Measurements from ENCODE around the gene LRRC18. TPM values are rescaled to one million over a fixed set of nuclear protein-coding genes. Genes with fewer than 3 reads are reported as not detected.

Gene LRRC18
- total RNA-seq, 1 donor from 2014 or later: not detected

DNA sequence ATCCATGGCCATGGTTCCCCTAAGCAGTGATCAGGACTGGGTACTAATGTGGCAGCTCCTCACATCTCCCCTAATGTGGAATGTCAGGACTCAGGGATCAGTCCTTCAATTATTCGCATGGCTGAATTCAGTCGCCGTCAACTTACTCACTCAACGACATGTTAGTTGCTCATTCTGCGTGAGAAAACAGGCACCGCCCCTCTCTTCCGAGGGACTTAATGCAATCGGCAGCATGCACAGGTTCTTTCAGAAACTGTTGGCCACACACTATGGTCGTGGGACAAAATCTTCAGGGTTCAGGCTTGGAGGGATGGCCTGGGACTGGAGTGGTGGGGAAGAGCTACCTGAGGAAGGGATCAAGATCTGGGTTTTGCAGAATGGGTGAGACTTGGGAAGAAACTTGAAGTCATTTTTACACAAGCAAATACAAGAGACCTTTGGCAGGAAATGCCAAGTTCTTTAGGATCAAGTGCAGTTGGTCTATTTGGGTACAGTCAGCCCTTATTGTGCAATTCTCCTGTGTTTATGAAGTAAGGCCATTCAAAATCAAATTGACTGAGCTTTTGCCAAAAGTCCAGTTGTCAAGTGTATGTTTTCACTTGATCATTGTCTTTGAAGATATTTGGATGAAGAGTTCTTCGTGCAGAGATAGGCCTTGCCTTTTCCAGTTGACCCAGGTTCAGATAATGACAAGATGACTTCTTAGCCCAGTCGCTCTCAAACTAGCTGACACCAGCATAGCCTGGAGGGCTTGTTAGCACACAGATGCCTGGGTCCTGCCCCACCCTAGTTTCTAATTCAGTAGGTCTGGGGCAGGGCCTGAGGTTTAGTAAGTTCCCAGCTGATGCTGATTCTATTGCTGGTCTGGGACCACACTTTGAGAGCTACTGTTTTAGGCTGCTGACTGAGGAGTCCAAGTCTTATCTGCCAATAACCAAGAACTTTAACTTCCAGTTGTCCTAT, 48.5 kb downstream of the LRRC18 start:
- H3K36me3 Mint-ChIP-seq (ENCODE audit: low read depth): peaks cover 95% of the 10 kb centered on the region
- no peak for DNase-seq
- ATAC-seq (ENCODE audit: low read depth): no peak
- no peak overlapping the region for H3K4me3 Mint-ChIP-seq
- ChIA-PET CTCF (interaction anchor here (1.0 kb wide), 1 partner anchor 233 kb away, joined by 3 read pairs; no protein-coding TSS in a partner anchor), POLR2A (no interaction called here)
- intact Hi-C loops (cut with micrococcal nuclease): no loop called here
- H3K27ac Mint-ChIP-seq: no peak overlapping the region
- H3K4me1 Mint-ChIP-seq: no peaks in the 10 kb centered on the region
- no peaks in the 10 kb centered on the region for H3K27me3 Mint-ChIP-seq
- no peaks in the 10 kb centered on the region for H3K9me3 Mint-ChIP-seq
- TF ChIP-seq, protein P1, sequence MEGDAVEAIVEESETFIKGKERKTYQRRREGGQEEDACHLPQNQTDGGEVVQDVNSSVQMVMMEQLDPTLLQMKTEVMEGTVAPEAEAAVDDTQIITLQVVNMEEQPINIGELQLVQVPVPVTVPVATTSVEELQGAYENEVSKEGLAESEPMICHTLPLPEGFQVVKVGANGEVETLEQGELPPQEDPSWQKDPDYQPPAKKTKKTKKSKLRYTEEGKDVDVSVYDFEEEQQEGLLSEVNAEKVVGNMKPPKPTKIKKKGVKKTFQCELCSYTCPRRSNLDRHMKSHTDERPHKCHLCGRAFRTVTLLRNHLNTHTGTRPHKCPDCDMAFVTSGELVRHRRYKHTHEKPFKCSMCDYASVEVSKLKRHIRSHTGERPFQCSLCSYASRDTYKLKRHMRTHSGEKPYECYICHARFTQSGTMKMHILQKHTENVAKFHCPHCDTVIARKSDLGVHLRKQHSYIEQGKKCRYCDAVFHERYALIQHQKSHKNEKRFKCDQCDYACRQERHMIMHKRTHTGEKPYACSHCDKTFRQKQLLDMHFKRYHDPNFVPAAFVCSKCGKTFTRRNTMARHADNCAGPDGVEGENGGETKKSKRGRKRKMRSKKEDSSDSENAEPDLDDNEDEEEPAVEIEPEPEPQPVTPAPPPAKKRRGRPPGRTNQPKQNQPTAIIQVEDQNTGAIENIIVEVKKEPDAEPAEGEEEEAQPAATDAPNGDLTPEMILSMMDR (IDR thresholded peaks at IDR 0.05): no peak

DNA sequence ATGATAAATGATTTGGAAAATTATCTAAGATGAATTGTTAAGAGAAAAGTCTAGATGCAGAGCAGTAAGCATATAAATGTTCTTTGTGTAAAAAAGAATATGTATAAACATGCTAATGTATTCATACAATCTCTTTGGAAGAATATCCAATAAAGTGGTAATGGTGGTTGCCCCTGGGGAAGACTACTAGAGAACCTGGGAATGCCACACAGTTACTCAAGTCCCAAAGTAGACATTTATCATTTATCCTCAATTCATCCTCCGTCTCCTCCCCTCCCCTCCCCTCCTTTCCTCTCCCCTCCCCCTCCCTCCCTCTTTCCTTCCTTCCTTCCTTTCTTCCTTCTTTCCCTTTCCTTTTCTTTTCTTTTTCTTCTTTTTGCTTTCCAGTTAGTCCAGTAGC, 51.7 kb downstream of the LRRC18 start:
- H3K27me3 Mint-ChIP-seq: no peaks in the 10 kb centered on the region
- H3K4me3 Mint-ChIP-seq: no peak overlapping the region
- ATAC-seq (ENCODE audit: low read depth) (no peak), DNase-seq (no peak)
- intact Hi-C loops (cut with micrococcal nuclease): no loop called here
- TF ChIP-seq, protein P1 (IDR thresholded peaks at IDR 0.05): no peak
- no peaks in the 10 kb centered on the region for H3K9me3 Mint-ChIP-seq
- H3K36me3 Mint-ChIP-seq (ENCODE audit: low read depth): peaks cover 89% of the 10 kb centered on the region
- no peaks in the 10 kb centered on the region for H3K4me1 Mint-ChIP-seq
- POLR2A ChIA-PET: no interaction called here
- H3K27ac Mint-ChIP-seq: no peak overlapping the region
- CTCF ChIA-PET: no interaction called here

DNA sequence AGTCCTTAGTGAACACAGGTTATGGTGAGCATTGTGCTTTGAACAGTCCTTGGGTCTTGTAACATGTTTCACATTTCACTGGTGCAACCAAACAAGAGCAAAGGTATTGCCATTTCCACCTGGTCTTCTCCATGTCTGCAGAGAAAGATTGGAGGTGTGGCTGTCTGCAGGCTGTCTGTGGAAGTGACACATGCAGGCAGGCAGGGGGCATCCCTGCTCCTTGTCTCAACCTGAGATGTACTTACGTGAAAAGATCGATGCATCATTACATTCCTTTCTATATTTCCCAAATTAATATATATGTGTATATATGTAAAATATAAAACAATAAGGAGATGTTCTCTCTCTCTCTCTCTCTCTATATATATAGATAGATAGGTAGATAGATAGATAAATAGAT, 54.3 kb downstream of the LRRC18 start:
- ChIA-PET POLR2A (no interaction called here), CTCF (interaction anchor here (0.6 kb wide), 1 partner anchor 229 kb away, joined by 3 read pairs; no protein-coding TSS in a partner anchor)
- no peak overlapping the region for H3K4me3 Mint-ChIP-seq
- H3K27me3 Mint-ChIP-seq: no peaks in the 10 kb centered on the region
- H3K4me1 Mint-ChIP-seq: no peaks in the 10 kb centered on the region
- H3K36me3 Mint-ChIP-seq (ENCODE audit: low read depth): peaks cover 88% of the 10 kb centered on the region
- ATAC-seq (ENCODE audit: low read depth) (no peak), DNase-seq (no peak)
- no peak overlapping the region for H3K27ac Mint-ChIP-seq
- intact Hi-C loops (cut with micrococcal nuclease): no loop called here
- no peaks in the 10 kb centered on the region for H3K9me3 Mint-ChIP-seq
- TF ChIP-seq, protein P1 (IDR thresholded peaks at IDR 0.05): no peak

DNA sequence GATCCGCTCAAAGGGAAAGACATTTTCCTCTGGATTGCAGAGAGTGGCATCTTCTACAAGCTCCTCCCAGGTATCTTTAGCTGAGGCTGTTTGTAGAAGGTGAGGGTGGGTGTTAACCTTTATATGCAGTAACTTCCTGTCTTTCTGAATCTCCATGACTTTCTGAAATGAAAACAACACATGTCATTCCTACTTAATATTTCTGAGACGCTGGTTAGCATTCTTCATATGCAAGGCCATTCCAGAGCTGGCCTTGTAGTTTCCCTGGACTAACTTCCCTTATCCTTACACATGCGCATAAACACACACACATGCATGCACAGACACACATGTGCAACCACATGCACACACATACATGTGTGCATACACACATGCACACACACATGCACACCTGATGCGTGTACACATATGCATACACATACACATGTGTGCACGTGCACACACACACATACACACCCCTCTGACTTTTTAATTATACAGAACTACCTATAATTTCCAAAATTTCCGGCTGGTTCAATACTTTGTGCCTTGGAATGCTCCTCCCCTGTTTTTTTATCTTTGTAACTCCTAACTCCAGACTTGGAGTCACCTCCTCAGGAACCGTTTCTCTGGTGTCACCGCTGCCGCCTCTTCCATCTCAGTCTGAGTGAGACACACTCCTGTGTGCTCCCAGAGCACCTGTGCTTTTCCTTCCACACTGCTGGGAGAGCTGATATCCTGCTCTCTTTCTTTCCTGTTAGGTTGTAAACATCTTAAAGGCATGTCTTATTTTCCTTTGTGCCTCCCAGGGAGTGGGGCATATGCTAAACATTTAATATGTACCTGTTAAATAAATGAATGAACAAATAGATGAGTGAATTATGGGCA, 55.2 kb downstream of the LRRC18 start:
- H3K36me3 Mint-ChIP-seq (ENCODE audit: low read depth): peaks cover 87% of the 10 kb centered on the region
- TF ChIP-seq, protein P1 (IDR thresholded peaks at IDR 0.05): no peak
- ChIA-PET POLR2A (no interaction called here), CTCF (no interaction called here)
- DNase-seq: no peak
- no peaks in the 10 kb centered on the region for H3K27me3 Mint-ChIP-seq
- no peak overlapping the region for H3K4me3 Mint-ChIP-seq
- no peaks in the 10 kb centered on the region for H3K9me3 Mint-ChIP-seq
- no peaks in the 10 kb centered on the region for H3K4me1 Mint-ChIP-seq
- no peak overlapping the region for H3K27ac Mint-ChIP-seq
- ATAC-seq (ENCODE audit: low read depth): no peak
- intact Hi-C loops (cut with micrococcal nuclease): no loop called here

DNA sequence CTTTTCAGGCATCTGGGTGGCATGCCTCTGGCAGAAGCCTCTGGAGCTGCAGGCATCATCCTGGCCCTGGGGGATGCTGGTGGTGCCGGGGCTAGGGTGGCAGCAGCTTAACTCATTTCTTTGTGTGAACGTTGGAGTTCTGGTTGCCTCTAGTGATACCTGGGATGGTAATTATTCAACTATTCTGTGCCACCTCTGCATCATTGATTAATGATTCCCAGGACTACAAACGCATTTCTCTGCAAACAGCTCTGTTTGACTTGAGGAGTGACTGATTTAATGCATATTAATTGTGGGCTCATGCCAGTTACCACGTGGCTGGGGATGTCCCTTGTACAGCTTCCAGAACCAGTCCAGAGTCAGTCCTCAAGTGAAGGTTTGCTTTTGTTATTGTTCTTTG, 55.9 kb downstream of the LRRC18 start:
- ATAC-seq (ENCODE audit: low read depth): no peak
- no peaks in the 10 kb centered on the region for H3K4me1 Mint-ChIP-seq
- intact Hi-C loops (cut with micrococcal nuclease): no loop called here
- H3K27me3 Mint-ChIP-seq: no peaks in the 10 kb centered on the region
- POLR2A ChIA-PET: no interaction called here
- TF ChIP-seq, protein P1 (IDR thresholded peaks at IDR 0.05): no peak
- H3K36me3 Mint-ChIP-seq (ENCODE audit: low read depth): peaks cover 87% of the 10 kb centered on the region
- no peak overlapping the region for H3K27ac Mint-ChIP-seq
- H3K4me3 Mint-ChIP-seq: no peak overlapping the region
- DNase-seq: no peak
- no peaks in the 10 kb centered on the region for H3K9me3 Mint-ChIP-seq
- CTCF ChIA-PET: no interaction called here

Measured in activated B cell treated with CpG ODN at 0.5 μM for 24 hours (primary cell).